GM20431 (cell line): ENCODE results near the gene PEBP1.

Experiments used
- in situ Hi-C: fragments of 300-500 bp; cut with MseI, MboI; formaldehyde crosslinking; loops from one replicate; pipeline ENCODE4 v1.15.0; 2020; ENCODE audit warnings: low sequenced_read_pairs; ENCODE audit not compliant: unreplicated experiment

Gene PEBP1

GRCh38 chr12:118135788-118136558 is at the start of gene PEBP1:
Gene PEBP1, plus strand, starts transcription at chr12:118136124. Its CDS starts 86 bp downstream, at chr12:118136210.
- in situ Hi-C loops = no loop called here

GRCh38 chr12:118089782-118090181 is 46.1 kb upstream of the PEBP1 start:
- in situ Hi-C loops = no loop called here

GRCh38 chr12:118094039-118094438 is 41.9 kb upstream of the PEBP1 start:
- in situ Hi-C loops = no loop called here

- in situ Hi-C loops = no loop called here
Measured at GRCh38 chr12:118098401-118098800, 37.5 kb upstream of the PEBP1 start.

- in situ Hi-C loops = no loop called here
Measured at GRCh38 chr12:118098911-118099671, 36.8 kb upstream of the PEBP1 start.

- in situ Hi-C loops = no loop called here
Measured at GRCh38 chr12:118101051-118101450, 34.9 kb upstream of the PEBP1 start.

- in situ Hi-C loops = no loop called here
Measured at GRCh38 chr12:118102070-118102469, 33.9 kb upstream of the PEBP1 start.

GRCh38 chr12:118102609-118103008 is 33.3 kb upstream of the PEBP1 start:
- in situ Hi-C loops = no loop called here

GRCh38 chr12:118103201-118103600 is 32.7 kb upstream of the PEBP1 start:
- in situ Hi-C loops = no loop called here

GRCh38 chr12:118103601-118104382 is 32.1 kb upstream of the PEBP1 start, which contains the start of gene VSIG10:
Gene VSIG10, minus strand, starts transcription at chr12:118104011. Its CDS starts 340 bp downstream, at chr12:118103671.
- in situ Hi-C loops = no loop called here

- in situ Hi-C loops = no loop called here
Measured at GRCh38 chr12:118107011-118107410, 28.9 kb upstream of the PEBP1 start.

GRCh38 chr12:118107694-118108093 is 28.2 kb upstream of the PEBP1 start:
- in situ Hi-C loops = no loop called here

GRCh38 chr12:118109088-118109487 is 26.8 kb upstream of the PEBP1 start:
- in situ Hi-C loops = no loop called here

- in situ Hi-C loops = no loop called here
Measured at GRCh38 chr12:118119449-118119879, 16.5 kb upstream of the PEBP1 start.

GRCh38 chr12:118120579-118121363 is 15.2 kb upstream of the PEBP1 start:
- in situ Hi-C loops = no loop called here

GRCh38 chr12:118122264-118122663 is 13.7 kb upstream of the PEBP1 start:
- in situ Hi-C loops = no loop called here

- in situ Hi-C loops = no loop called here
Measured at GRCh38 chr12:118124333-118124874, 11.5 kb upstream of the PEBP1 start.

- in situ Hi-C loops = no loop called here
Measured at GRCh38 chr12:118125743-118126118, 10.2 kb upstream of the PEBP1 start.

- in situ Hi-C loops = no loop called here
Measured at GRCh38 chr12:118126119-118126757, 9.7 kb upstream of the PEBP1 start.
